HG03469 (cell line): ENCODE data around the gene CYP27C1.
"Not testable (repeated sequence)": the region's sequence is repeated elsewhere in the genome, so short reads cannot be mapped to it uniquely, and the experiment has no call there.

Experiments used
- ATAC-seq: cut with Tn5 transposase; IDR thresholded peaks from one replicate; pipeline ENCODE4 v1.9.1; 2021; ENCODE audit warnings: mild to moderate bottlenecking, moderate library complexity, moderate number of reproducible peaks; ENCODE audit not compliant: unreplicated experiment

Gene CYP27C1

DNA sequence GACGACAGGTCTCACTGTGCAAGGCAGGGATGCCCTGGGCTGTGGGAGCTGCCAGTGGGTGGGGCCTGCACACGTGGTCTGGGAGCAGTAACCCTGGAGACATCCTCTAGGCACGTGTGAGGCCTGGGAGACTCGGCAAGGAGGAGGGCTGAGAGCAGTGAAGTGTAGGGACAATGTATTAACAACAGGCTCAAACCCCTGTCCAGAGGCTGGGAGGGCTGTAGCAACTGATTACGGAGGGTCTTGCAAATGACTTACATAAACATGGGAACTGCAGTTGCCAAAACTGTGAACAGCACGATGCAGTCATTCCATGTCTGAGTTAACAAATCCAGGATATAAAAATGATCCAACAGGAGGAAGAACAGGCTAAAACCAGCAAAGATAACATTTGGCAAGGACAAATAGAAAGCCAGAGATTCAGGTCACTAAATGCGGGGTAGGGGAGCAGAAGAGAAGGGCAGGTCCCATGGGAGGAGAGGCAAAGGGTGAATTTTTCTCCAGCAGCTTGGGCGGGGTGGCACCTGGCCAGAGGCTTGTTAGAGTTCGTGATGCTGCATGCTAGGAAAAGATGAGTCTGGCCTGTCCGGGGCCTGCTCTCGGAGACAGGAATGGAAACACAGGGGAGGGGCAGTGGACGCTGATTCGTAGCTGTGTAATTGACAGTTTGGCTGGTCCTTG is 44.9 kb downstream of the CYP27C1 start:
- ATAC-seq = no peak

DNA sequence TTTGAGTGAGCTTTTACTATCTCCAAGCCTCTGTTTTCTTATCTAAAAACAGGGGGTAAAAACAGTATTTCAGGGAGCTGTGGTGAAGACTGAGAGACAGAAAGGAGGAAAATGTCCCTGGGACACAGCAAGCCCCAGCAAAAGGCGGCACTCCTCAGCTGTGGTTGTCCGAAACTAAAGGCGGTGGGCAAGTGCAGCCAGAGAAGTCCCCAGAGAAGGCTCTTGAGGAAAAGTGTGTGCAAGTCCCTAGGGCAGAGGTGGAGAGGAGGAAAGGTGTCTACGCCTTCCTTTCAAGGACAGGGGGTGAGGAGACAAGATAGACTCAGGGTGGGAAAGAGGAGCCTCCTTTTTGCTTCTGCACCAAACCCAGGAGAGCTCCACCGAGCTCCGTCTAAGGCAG is 45.5 kb downstream of the CYP27C1 start:
- no peak for ATAC-seq

DNA sequence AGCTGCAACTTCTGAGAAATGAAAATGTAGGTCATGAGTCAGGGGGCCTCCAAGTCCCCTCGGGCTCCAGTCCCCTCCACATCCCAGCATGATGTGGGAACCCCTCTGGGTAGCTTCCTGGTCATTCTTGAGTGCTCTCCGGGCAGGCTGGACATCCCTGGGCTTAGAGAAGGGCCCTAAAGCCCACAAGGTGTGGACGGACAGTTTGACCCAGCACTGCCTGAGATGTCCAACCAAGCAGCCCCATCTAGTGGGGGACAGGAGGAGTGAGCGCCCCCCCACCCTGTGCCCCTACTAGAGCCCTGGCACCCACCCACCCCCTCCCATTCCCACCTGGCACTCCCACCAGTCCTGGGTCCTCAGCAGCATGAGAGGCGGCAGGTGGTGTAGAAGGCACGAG is 46.0 kb downstream of the CYP27C1 start:
- no peak for ATAC-seq

DNA sequence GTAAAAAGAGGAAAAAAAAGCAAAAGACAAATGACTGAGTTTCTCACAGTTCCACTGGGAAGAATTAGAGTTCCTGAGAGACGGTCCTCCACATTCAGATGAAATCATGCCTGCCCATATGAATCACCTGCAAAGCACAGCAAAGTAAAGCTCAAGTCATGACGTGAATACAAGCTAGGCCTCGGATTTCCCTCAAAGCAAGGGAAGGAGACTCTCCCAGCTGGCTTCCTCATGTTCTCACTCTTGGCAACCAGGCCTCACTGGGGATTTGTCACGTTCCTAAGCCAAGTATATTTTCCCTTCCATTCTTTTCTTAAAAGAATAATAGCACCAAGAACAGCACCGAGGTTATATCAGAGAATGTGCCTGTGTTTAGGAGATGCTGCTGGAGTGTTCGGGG is 47.0 kb downstream of the CYP27C1 start:
- ATAC-seq = no peak

DNA sequence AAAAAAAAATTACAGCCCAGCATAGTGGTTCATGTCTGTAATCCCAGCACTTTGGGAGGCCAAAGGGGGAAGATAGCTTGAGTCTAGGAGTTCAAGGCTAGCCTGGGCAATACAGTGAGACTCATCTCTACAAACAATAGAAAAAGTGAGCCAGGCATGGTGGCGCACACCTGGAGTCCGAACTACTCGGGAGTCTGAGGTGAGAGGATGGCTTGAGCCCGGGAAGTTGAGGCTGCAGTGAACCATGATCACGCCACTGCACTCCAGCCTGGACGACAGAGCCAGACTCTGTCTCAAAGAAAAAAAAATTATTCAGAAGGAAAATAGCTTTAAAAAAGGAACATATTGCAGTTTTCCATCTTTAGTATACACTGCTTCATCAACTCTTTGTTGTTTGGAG is 47.8 kb downstream of the CYP27C1 start:
- ATAC-seq = no peak

DNA sequence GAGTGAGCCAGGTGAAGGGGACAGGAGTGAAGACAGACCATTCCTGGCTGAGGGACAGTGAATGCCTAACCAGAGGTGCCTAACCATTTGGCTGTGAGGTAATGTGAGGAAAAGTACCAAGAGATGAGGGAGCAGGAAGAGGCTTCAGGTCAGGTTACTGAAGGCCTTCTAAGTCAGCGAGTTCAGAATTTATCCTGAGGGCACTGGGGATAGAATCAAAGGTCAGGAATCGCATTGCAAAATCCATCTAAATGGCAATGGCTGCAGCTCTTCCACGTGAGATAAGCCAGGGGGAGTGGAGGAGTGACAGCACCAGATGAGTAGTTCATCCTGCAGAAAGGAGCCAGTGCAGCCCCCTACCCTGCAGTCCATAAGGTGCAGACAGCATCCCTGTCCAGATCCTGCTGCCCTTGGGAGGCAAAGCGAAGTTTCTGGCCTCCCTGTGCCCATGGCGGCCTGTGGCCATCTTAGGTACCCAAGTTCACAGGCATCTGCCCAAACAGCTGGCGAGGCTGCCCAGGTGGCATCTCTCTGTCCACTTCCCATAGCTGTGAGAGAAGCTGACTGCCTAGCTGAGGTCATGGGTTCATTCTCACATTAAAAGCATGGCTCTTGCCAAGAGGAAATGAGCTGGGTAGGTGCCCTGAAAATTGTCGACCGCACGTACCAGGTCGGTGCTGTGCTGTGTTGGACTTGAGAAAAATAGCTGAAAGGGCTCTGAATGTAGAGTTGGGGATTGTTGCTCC is 49.5 kb downstream of the CYP27C1 start:
- no peak for ATAC-seq

DNA sequence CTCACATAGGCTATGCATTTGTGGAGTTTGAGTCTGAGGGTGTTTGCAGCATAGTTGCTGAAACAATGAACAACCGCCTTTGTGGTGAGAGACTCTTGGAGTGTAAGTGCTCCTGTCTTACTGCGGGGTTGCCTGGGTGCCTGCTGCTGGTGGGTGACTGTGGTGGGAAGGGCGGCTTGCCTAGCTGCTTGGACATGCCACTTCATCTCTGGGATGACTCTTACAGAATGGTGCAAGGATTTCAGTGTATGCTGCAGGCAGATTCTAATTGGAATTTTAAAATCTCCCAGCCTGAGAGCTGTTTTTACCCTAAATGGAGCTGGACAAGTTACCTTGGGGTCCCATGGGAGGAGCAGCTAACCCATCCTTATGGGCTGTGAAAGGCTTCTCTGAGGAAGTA is 50.1 kb downstream of the CYP27C1 start:
- no peak for ATAC-seq

DNA sequence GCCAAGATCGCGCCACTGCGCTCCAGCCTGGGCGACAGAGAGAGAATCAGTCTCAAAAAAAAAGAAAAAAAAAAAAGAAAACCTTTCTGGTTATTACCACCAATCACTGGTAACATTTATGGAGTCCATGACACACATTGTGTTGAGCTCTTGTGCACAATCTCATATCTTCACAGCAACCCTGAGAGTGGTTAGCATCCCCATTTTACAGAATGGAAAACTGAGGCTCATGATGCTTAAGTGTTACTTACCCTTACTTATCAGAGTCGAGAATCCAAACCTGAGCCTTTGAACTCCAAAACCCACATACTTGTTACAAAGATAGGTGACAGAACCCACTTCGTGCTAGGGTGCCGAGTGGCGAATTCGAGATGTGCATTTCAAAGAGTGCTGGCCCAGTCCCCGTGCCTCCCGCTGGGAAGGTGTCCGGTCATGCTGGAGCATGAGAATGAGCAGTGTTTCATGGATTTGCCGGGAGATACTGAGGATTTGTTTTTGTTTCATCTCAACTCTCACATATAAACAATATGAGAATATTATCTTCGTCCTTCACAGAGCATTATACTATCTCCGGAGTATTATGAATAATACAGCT is 50.9 kb downstream of the CYP27C1 start:
- ATAC-seq = no peak

DNA sequence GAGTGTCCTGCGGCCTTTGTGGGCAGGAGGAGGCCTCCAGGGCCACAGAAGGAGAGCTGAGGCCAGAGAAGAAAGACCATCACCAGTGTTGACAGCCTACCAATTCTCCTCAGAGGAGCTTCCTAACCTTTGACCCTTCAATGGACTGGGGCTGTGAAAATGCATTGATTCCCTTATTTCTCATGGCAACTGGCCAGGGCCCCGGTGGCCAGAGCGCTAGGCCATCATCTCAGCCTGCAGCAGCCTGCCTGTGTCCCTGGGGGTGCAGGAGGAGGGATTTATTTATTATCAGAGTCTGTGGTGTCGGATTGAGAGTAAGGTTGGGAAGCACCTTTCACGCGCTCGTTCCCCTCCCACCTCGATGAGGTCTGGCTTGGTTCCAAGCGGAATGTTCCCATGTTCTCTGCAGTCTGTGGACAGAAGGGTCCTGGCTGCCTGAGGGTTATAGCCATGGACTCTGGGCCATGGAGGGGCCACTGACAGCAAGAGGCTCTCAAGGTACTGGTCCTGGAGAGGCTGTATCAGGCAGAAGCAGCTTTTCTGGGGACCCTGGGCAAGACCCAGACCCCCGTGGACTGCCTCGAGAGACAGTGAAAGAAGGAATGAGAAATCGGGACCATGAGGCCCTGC is 53.8 kb downstream of the CYP27C1 start:
- no peak for ATAC-seq

DNA sequence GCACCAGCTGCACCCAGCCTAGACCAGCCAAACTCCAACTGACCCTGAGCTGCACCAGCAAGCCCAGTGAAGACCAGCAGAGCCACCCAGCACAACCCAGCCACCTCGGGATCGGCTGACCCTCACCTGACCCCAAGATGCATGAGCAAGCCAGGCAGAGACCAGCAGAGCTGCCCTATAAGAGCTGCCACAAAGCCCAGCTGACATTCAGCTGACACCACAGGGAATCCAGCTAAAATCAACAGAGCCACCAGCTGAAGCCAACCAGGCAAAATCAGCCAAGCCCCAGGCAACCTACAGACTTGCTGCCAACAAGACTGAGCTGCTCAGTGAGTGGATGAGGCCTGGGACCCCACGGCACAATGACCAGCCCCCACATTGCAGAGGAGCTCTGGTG is 54.6 kb downstream of the CYP27C1 start:
- no peak for ATAC-seq

DNA sequence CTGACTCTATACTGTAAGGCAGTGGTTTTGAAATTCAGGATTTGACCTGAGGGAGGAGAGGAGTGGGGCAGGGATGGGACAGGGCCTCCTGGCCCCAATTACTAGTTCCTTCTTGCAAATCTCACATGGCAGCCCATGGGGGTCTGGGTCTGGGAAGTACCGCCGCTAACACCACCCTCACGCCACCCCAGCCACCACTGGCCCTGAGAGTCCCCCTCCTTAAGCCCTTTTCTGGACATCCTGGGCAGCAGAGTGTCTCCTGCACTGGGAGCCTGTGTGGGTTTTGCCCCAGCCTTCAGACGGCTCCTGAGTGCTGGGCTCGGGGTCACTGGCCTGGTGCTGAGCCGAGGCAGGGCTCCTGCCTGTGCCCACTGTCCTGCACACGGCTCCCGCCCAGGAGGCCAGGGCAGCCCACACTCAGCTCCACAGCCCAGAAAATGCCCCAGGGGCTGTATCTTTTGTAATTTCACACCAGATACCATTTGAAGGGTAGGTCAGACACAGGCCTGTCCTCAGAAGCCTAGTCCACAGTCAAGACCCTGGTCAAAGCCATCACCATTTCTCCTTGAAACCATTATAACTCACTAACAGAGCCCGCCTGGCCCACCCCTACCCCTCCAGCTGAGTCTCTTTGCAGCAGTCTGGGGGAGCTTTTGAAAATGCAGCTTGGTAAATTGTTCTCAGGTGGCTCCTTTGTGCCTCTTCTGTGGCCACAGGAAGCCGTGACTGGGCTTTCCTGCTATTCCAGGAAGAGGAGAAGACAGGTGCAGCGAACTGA is 55.1 kb downstream of the CYP27C1 start:
- ATAC-seq = no peak

DNA sequence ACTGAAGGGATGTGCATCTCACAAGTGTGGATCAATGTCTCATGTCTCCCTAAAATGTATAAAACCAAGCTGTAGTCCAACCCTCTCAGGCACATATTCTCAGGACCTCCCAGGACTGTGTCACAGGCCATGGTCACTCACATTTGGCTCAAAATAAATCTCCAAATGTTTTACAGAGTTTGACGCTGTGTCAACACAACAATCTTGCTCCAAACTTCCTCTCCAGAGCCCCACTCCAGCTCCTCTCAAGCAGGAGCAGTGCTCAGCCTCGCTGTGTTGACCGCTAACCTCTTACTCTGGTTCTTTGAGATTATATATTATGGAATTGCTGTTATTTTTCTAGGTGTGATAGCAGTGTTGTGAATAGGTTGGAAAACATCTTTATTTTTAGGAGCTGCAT is 56.2 kb downstream of the CYP27C1 start:
- no peak for ATAC-seq

DNA sequence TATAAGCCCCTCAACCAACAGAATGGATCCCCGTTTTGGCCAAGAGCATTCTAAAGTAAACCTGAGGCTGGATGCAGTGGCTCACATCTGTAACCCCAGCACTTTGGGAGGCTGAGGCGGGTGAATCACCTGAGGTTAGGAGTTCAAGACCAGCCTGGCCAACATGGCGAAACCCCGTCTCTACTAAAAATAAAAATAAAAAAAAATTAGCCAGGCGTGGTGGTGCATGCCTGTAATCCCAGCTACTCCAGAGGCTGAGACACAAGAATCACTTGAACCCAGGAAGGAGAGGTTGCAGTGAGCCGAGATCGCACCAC is 57.1 kb downstream of the CYP27C1 start:
- not testable (repeated sequence) for ATAC-seq

DNA sequence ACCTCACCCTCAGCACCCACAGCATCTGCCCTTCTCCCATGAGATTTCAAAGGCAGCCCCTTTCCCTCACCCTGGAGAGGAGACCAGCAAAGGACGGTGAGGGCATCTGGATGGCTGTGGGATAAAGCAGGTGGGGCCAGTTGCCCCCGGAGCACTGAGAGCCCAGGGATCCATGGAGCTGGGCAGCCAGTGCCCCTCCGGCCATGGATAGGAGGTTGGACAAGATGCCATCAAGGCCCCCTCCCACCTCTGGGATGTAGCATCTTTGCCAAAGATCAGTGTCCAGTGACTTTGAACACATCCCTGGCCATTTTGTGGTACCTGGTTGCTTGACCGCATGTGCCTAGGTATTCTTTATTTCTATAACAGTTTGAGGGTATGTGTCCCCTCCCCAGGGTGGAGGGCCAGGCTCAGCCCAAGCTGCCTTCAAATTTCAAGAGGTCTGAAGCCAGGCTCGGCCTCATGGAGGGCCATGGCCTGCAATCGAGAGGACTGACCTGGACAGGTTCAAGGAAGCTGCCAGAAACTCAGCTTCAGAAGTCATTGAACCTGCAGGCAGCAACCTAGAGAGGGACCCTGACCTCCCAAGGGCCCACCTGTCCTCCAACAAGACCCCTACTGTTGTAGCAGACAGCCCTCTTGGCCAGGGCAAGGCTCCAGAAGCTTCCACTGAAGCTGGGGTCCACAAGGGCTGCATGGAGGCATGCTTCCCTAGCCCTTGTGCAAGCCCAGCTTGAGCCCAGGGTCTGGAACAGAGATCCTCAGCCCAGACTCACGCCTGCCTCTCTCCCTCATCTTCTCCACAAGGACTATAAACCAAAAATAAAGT is 57.6 kb downstream of the CYP27C1 start:
- no peak for ATAC-seq

DNA sequence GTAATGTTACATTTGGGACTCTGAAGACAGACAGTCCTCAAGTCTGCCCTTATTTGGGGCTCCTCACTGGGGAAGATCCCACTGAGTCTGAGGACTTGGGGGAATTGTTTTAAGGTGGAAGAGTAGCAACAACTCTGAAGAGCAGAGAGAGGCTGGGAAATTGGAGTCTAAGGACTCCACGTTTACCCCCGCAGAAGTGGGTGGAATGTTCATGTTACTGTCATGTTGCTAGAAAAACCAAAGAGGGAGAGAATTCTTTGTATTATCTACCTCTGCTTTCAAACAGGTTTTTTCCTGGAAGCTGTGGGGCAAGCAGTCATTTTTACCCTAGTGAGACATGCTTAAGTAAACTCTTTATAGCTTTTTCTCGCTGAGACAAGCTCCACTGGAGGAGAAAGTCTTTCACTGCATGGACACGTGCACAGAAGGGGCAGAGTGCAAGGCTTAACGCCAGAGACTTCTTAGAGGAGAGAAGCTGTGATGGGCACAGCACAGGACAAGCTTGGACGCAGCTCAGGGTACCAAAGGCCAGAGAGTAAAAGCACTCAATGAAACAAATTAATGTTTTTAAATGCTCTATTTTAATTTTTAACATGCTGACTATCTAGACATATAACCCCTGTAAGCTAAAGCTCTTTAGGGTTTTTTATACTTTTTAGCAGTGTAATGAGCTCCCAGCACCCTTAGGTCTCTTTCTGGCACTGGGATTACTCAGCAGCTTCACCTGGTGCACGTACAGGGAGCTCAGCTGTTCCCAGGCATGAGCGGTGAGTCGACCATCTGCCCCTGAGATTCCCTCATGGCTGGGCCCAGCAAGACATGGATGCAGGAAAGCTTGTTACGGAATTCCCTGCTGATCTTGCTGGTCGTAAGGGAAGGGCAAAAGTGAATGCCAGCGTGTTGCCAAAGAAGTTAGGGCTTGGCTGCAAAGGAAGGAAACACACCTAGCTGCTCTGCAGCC is 58.6 kb downstream of the CYP27C1 start:
- ATAC-seq = no peak

DNA sequence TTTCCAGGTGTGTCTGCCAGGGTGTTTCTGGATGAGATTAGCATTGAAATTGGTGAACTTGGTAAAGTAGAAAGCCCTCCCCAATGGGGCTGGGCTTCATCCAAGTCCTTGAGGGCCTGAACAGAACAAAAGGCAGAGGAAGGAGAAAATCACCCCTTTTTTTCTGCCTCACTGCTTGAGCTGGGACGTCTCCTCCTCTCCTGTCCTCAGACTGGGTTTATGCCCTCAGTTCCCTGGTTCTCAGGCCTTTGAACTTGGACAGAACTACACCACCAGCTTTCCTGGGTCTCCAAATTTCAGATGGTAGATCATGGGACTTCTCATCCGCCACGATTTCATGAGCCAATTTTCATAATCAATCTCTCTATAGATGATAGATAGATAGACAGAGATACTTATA is 59.4 kb downstream of the CYP27C1 start:
- no peak for ATAC-seq

DNA sequence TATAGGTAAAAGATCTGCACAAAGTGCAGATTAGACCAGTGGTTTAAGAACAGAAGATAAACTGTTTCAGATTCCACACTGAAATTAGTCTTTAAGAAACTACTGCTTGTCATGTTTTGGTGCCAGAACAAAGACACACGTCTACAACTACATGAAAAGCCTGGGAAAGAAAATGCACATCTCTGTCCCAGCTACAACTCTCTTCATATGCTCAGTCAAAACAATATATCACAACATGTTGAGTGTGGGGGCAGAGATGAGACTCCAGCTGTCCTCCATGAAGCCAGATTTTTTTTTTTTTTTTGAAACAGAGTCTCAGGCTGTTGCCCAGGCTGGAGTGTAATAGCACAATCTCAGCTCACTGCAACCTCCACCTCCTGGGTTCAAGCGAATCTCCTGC is 60.6 kb downstream of the CYP27C1 start:
- ATAC-seq = no peak

DNA sequence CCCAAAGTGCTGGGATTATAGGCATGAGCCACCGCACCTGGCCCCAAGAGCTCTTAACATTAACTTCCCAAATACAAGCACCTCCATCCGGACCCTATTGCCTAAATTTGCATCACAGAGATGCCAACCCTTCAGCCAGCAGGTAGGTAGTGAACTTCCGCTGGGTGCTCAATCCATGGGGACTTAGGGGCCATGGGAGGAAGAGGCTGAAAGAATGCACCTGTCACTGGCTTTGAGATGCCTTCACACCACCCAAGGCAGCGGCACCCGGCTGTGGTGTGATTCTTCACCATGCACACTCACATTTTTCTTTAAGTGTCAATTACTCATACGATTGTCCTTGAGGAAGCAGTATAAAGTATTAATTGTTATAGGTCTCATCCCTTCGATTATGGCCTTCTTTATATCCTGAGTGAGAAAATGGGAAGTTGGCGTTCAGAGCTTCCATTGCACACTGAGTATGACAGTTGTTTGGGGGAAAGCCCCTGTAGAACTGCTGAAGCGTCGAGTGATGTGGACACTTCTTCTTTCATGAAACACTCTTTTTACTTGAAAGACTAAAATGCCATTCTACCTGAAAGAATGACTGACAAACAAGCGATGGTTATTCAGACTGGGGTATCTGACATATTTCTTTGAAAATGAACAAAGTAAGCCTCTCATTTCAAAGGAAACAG is 61.3 kb downstream of the CYP27C1 start:
- ATAC-seq = no peak
